GM20000 (cell line): ENCODE data around the gene ZNF471.

ENCODE experiments used
- DNase-seq: peaks from one replicate; pipeline ENCODE4 v3.0.0; 2012; ENCODE audit warnings: low spot score
- TF ChIP-seq, protein P1 (sequence below): IDR thresholded peaks from 2 replicates; pipeline ENCODE4 v1.5.1; 2012; ENCODE audit warnings: mild to moderate bottlenecking, control low read depth; ENCODE audit errors: extremely low read depth, missing control alignments

Gene ZNF471

DNA sequence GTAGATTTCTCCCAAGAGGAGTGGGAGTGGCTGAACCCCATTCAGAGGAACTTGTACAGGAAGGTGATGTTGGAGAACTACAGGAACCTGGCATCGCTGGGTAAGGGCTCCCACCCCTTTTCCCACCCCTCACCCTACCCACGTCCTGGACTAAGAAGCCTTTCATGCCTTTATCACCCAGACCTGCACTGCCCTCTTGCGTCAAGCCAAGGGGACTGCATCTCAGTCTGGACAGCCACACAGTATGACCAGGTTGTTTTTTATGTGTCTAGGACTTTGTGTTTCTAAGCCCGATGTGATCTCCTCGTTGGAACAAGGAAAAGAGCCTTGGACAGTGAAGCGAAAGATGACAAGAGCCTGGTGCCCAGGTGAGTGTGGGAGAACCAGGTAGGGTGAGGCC, 39.9 kb downstream of the ZNF471 start:
- TF ChIP-seq, protein P1, sequence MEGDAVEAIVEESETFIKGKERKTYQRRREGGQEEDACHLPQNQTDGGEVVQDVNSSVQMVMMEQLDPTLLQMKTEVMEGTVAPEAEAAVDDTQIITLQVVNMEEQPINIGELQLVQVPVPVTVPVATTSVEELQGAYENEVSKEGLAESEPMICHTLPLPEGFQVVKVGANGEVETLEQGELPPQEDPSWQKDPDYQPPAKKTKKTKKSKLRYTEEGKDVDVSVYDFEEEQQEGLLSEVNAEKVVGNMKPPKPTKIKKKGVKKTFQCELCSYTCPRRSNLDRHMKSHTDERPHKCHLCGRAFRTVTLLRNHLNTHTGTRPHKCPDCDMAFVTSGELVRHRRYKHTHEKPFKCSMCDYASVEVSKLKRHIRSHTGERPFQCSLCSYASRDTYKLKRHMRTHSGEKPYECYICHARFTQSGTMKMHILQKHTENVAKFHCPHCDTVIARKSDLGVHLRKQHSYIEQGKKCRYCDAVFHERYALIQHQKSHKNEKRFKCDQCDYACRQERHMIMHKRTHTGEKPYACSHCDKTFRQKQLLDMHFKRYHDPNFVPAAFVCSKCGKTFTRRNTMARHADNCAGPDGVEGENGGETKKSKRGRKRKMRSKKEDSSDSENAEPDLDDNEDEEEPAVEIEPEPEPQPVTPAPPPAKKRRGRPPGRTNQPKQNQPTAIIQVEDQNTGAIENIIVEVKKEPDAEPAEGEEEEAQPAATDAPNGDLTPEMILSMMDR = no peak
- no peak for DNase-seq

DNA sequence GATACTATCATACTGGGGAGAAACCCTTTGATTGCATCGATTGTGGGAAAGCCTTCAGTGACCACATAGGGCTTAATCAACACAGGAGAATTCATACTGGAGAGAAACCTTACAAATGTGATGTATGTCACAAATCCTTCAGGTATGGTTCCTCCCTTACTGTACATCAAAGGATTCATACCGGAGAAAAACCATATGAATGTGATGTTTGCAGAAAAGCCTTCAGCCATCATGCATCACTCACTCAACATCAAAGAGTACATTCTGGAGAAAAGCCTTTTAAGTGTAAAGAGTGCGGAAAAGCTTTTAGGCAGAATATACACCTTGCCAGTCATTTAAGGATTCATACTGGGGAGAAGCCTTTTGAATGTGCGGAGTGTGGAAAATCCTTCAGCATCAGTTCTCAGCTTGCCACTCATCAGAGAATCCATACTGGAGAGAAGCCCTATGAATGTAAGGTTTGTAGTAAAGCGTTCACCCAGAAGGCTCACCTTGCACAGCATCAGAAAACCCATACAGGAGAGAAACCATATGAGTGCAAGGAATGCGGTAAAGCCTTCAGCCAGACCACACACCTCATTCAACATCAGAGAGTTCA, 46.7 kb downstream of the ZNF471 start:
- TF ChIP-seq, protein P1 = no peak
- no peak for DNase-seq

DNA sequence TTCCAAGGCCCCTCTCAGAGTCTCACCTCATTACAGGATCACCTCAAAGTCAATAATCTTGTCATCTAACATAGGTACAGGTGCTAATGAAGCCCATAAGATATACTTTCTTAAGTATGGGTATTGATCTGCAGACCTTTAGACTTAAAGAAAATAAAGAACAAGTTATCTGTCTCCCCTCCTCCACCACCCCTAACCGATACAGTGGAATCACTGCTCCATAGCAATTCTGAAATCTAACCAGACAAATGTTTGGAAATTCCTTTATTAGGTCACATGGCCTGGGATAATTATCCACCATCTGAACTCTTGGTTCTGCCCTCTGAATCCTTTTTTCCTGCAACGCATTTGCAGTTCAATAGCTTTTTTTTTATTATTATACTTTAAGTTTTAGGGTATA, 55.1 kb downstream of the ZNF471 start:
- DNase-seq = no peak
- TF ChIP-seq, protein P1 = no peak

DNA sequence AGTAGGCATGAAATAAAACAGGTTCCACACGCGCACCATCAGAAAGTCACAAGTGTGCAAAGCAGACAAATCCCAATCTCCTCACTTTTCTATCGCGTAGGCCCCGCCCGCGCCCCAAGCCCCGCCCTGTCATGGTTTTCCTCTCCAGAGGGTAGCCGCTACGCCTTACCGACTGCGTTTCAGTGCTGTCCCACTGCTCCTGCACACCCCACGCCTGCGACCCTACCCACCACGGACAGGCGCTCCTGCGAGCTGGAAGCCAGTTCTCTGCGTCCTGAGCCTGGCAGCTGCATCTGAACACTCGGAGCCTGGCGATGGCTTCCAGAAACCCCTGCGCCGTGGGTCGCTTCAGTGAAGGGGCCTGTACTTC, 59.2 kb downstream of the ZNF471 start:
- DNase-seq = peak; percentile 57
- TF ChIP-seq, protein P1 = no peak

DNA sequence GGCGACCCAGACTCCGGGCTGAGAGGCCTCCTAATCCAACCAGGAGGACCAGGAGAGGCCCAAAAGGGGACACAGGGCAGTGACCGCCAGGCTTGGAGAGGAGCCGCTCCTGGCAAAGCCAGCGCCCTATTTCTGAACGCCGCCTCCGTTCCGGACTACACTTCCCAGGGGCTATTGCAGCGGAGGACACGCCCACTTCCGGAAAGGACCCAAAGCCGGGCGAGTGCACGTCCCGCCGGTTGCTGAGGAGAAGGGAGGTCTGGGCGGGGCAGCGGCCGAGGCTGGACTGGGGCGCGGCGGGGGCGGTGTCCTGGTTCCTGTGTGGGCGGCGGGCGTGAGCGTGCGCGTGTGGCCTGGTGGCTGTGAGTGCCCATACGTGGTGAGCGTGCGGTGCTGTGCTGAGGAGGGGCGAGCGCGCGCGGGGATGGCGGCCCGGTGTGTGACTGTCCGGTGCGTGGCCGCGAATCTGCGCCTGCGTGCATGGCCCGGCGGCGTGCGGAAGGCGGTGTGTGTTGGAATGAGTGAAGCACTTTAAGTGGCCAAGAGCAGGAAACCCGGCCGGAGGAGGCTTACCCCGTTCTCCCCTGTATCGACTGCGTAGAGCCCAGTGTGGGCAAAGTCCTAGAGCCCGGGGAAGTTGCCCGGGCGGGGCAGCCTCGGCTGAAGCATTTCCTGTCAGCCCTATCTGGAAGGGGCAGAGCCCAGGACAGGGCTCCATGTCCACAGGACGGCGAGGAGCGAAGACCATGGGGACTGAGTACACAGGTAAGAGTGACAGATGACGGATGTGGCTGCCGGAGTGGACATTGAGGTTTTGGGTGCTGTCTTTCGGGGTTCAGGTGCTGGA, 59.8 kb downstream of the ZNF471 start, which contains the start of gene ZNF470:
Gene ZNF470 (plus strand): TSS at position 195 of the 847 bp plus-strand sequence. CDS start 2,844 bp downstream, outside the sequence.
- peak; percentile 96 for DNase-seq
- TF ChIP-seq, protein P1 = no peak

DNA sequence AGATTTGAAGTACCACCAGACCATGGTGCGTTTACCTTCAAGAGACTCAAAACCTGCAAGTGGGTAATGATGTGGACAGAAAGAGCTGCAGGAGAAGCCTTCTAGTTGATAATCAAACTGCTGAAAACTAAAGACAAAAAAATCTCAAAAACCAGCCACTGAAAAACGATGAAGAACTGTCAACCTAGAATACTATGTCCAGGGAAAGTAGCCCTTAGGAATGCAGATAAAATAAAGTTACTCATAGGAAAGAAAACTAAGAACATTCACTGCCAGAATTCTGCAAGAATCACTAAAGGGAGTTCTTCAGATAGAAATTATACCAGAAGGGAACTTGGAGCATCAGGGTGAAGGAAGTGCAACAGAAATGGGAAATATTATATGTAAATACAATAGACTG, 64.9 kb downstream of the ZNF471 start:
- TF ChIP-seq, protein P1 = no peak
- no peak for DNase-seq

DNA sequence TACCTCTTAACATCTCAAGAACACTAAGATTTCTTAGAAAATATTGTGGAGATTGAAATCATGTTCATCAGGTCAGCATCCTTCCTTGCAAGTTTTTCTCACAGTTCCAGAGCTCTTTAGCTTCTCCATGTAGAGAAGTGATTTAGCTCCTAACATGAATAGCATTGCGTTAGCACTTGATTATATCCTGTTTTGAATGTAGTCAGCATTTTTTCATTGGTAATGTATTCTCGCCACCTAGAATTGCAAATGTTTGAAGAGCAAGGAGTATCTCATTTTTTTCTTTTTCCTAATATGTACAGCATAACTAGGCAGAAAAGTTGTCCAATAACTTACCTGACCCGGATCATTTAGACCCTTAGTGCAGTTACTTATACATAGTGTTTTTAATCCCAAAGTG, 66.3 kb downstream of the ZNF471 start:
- TF ChIP-seq, protein P1 = no peak
- no peak for DNase-seq
